ENCODE measurements around the gene EML5.
A peak's percentile ranks its signal among the peaks of the same experiment; 100 is the strongest.

EML5 gene

GRCh38 chr14:88669346-88669745, 123.4 kb downstream of the EML5 start:
- H3K4me3 ChIP-seq (ENCODE audit: control insufficient read depth in 1 of 7, extremely low read depth in 1 of 7, insufficient read depth in 4 of 7, low read depth in 2 of 7, low read length in 6 of 7): no peak overlapping the region
- ChIA-PET CTCF (interaction anchor here (0.9 to 3.2 kb wide), 9 partner anchors 8 to 725 kb away, joined by 3 to 22 read pairs (median 3); no protein-coding TSS in a partner anchor), POLR2A (no interaction called here)
- H3K4me1 ChIP-seq (ENCODE audit: control extremely low read depth in 1 of 4, control insufficient read depth in 4 of 4, insufficient read depth in 4 of 4, low read length in 3 of 4): no peaks in the 10 kb centered on the region
- peaks cover 0 to 1% (median 0%) of the 10 kb centered on the region in 5 experiments for H3K9me3 ChIP-seq (ENCODE audit: control extremely low read depth in 1 of 5, control insufficient read depth in 4 of 5, insufficient read depth in 2 of 5, low read depth in 1 of 5, low read length in 4 of 5)
- H3K27ac ChIP-seq (ENCODE audit: insufficient read depth in 1 of 2, low read depth in 1 of 2, low read length in 2 of 2, poor library complexity in 1 of 2, severe bottlenecking in 2 of 2): no peak overlapping the region
- WGBS (ENCODE audit: insufficient coverage): 95% methylated on average over 3 of the region's 4 CpGs
- no peaks in the 10 kb centered on the region for H3K27me3 ChIP-seq (replicated peaks in 2 of 5; ENCODE audit: control insufficient read depth in 4 of 5, insufficient read depth in 5 of 5, low read length in 4 of 5)
- H3K36me3 ChIP-seq (ENCODE audit: control insufficient read depth in 4 of 4, insufficient read depth in 4 of 4, low read length in 3 of 4): no peaks in the 10 kb centered on the region
- DNase-seq: no peak

- WGBS (ENCODE audit: insufficient coverage): 94% methylated on average over 2 of the region's 3 CpGs
- Histone ChIP-seq H3K9me3 (ENCODE audit: control extremely low read depth in 1 of 5, control insufficient read depth in 4 of 5, insufficient read depth in 2 of 5, low read depth in 1 of 5, low read length in 4 of 5) (peaks cover 0 to 1% (median 0%) of the 10 kb centered on the region in 5 experiments), H3K27me3 (replicated peaks in 2 of 5; ENCODE audit: control insufficient read depth in 4 of 5, insufficient read depth in 5 of 5, low read length in 4 of 5) (no peaks in the 10 kb centered on the region), H3K4me1 (ENCODE audit: control extremely low read depth in 1 of 4, control insufficient read depth in 4 of 4, insufficient read depth in 4 of 4, low read length in 3 of 4) (no peaks in the 10 kb centered on the region), H3K36me3 (ENCODE audit: control insufficient read depth in 4 of 4, insufficient read depth in 4 of 4, low read length in 3 of 4) (no peaks in the 10 kb centered on the region), H3K27ac (ENCODE audit: insufficient read depth in 1 of 2, low read depth in 1 of 2, low read length in 2 of 2, poor library complexity in 1 of 2, severe bottlenecking in 2 of 2) (no peak overlapping the region), H3K4me3 (ENCODE audit: control insufficient read depth in 1 of 7, extremely low read depth in 1 of 7, insufficient read depth in 4 of 7, low read depth in 2 of 7, low read length in 6 of 7) (no peak overlapping the region)
- DNase-seq: peak in 1 of 3 donors; percentile 1
- POLR2A ChIA-PET: no interaction called here
- CTCF ChIA-PET: interaction anchor here (0.9 to 3.2 kb wide), 12 partner anchors 9 to 724 kb away, joined by 3 to 22 read pairs (median 3); no protein-coding TSS in a partner anchor
Measured at GRCh38 chr14:88668448-88669116, 124.2 kb downstream of the EML5 start.

- Histone ChIP-seq H3K27ac (ENCODE audit: insufficient read depth in 1 of 2, low read depth in 1 of 2, low read length in 2 of 2, poor library complexity in 1 of 2, severe bottlenecking in 2 of 2) (no peak overlapping the region), H3K4me1 (ENCODE audit: control extremely low read depth in 1 of 4, control insufficient read depth in 4 of 4, insufficient read depth in 4 of 4, low read length in 3 of 4) (no peaks in the 10 kb centered on the region), H3K36me3 (ENCODE audit: control insufficient read depth in 4 of 4, insufficient read depth in 4 of 4, low read length in 3 of 4) (no peaks in the 10 kb centered on the region), H3K4me3 (ENCODE audit: control insufficient read depth in 1 of 7, extremely low read depth in 1 of 7, insufficient read depth in 4 of 7, low read depth in 2 of 7, low read length in 6 of 7) (no peak overlapping the region), H3K27me3 (replicated peaks in 2 of 5; ENCODE audit: control insufficient read depth in 4 of 5, insufficient read depth in 5 of 5, low read length in 4 of 5) (no peaks in the 10 kb centered on the region), H3K9me3 (ENCODE audit: control extremely low read depth in 1 of 5, control insufficient read depth in 4 of 5, insufficient read depth in 2 of 5, low read depth in 1 of 5, low read length in 4 of 5) (peaks cover 0 to 1% (median 0%) of the 10 kb centered on the region in 5 experiments)
- ChIA-PET POLR2A (no interaction called here), CTCF (interaction anchor here (0.6 to 3.2 kb wide), 16 partner anchors 9 to 723 kb away, joined by 3 to 22 read pairs (median 4); no protein-coding TSS in a partner anchor)
- peak; percentile 76 to 87 (median 82) for DNase-seq
- 60% methylated on average over 4 of the region's 4 CpGs for WGBS (ENCODE audit: insufficient coverage)
Measured at GRCh38 chr14:88667555-88668273, 125.0 kb downstream of the EML5 start.

- Histone ChIP-seq H3K27ac (ENCODE audit: insufficient read depth in 1 of 2, low read depth in 1 of 2, low read length in 2 of 2, poor library complexity in 1 of 2, severe bottlenecking in 2 of 2) (no peak overlapping the region), H3K9me3 (ENCODE audit: control extremely low read depth in 1 of 5, control insufficient read depth in 4 of 5, insufficient read depth in 2 of 5, low read depth in 1 of 5, low read length in 4 of 5) (no peaks in the 10 kb centered on the region), H3K27me3 (replicated peaks in 2 of 5; ENCODE audit: control insufficient read depth in 4 of 5, insufficient read depth in 5 of 5, low read length in 4 of 5) (no peaks in the 10 kb centered on the region), H3K36me3 (ENCODE audit: control insufficient read depth in 4 of 4, insufficient read depth in 4 of 4, low read length in 3 of 4) (no peaks in the 10 kb centered on the region), H3K4me1 (ENCODE audit: control extremely low read depth in 1 of 4, control insufficient read depth in 4 of 4, insufficient read depth in 4 of 4, low read length in 3 of 4) (no peaks in the 10 kb centered on the region), H3K4me3 (ENCODE audit: control insufficient read depth in 1 of 7, extremely low read depth in 1 of 7, insufficient read depth in 4 of 7, low read depth in 2 of 7, low read length in 6 of 7) (no peak overlapping the region)
- no peak for DNase-seq
- CTCF ChIA-PET: no interaction called here
- 100% methylated on average over 3 of the region's 5 CpGs for whole genome bisulfite sequencing (ENCODE audit: insufficient coverage)
- POLR2A ChIA-PET: no interaction called here
Measured at GRCh38 chr14:88660056-88660455, 132.7 kb downstream of the EML5 start.

GRCh38 chr14:88639221-88639620, 153.5 kb downstream of the EML5 start:
- WGBS (ENCODE audit: insufficient coverage): 100% methylated on average over 1 of the region's 1 CpG
- H3K9me3 ChIP-seq (ENCODE audit: control extremely low read depth in 1 of 5, control insufficient read depth in 4 of 5, insufficient read depth in 2 of 5, low read depth in 1 of 5, low read length in 4 of 5): peaks cover 0 to 2% (median 0%) of the 10 kb centered on the region in 5 experiments
- no peak for DNase-seq
- no peaks in the 10 kb centered on the region for H3K27me3 ChIP-seq (replicated peaks in 2 of 5; ENCODE audit: control insufficient read depth in 4 of 5, insufficient read depth in 5 of 5, low read length in 4 of 5)
- CTCF ChIA-PET: no interaction called here
- no peaks in the 10 kb centered on the region for H3K4me1 ChIP-seq (ENCODE audit: control extremely low read depth in 1 of 4, control insufficient read depth in 4 of 4, insufficient read depth in 4 of 4, low read length in 3 of 4)
- no peak overlapping the region for H3K27ac ChIP-seq (ENCODE audit: insufficient read depth in 1 of 2, low read depth in 1 of 2, low read length in 2 of 2, poor library complexity in 1 of 2, severe bottlenecking in 2 of 2)
- H3K4me3 ChIP-seq (ENCODE audit: control insufficient read depth in 1 of 7, extremely low read depth in 1 of 7, insufficient read depth in 4 of 7, low read depth in 2 of 7, low read length in 6 of 7): no peak overlapping the region
- POLR2A ChIA-PET: no interaction called here
- H3K36me3 ChIP-seq (ENCODE audit: control insufficient read depth in 4 of 4, insufficient read depth in 4 of 4, low read length in 3 of 4): no peaks in the 10 kb centered on the region

- no peaks in the 10 kb centered on the region for H3K36me3 ChIP-seq (ENCODE audit: control insufficient read depth in 4 of 4, insufficient read depth in 4 of 4, low read length in 3 of 4)
- no peaks in the 10 kb centered on the region for H3K27me3 ChIP-seq (replicated peaks in 2 of 5; ENCODE audit: control insufficient read depth in 4 of 5, insufficient read depth in 5 of 5, low read length in 4 of 5)
- no peak for DNase-seq
- ChIA-PET CTCF (no interaction called here), POLR2A (no interaction called here)
- no peaks in the 10 kb centered on the region for H3K4me1 ChIP-seq (ENCODE audit: control extremely low read depth in 1 of 4, control insufficient read depth in 4 of 4, insufficient read depth in 4 of 4, low read length in 3 of 4)
- 100% methylated on average over 1 of the region's 2 CpGs for WGBS (ENCODE audit: insufficient coverage)
- H3K9me3 ChIP-seq (ENCODE audit: control extremely low read depth in 1 of 5, control insufficient read depth in 4 of 5, insufficient read depth in 2 of 5, low read depth in 1 of 5, low read length in 4 of 5): no peaks in the 10 kb centered on the region
- H3K27ac ChIP-seq (ENCODE audit: insufficient read depth in 1 of 2, low read depth in 1 of 2, low read length in 2 of 2, poor library complexity in 1 of 2, severe bottlenecking in 2 of 2): no peak overlapping the region
- H3K4me3 ChIP-seq (ENCODE audit: control insufficient read depth in 1 of 7, extremely low read depth in 1 of 7, insufficient read depth in 4 of 7, low read depth in 2 of 7, low read length in 6 of 7): no peak overlapping the region
Measured at GRCh38 chr14:88632512-88632911, 160.2 kb downstream of the EML5 start.

GRCh38 chr14:88631091-88631490, 161.7 kb downstream of the EML5 start:
- POLR2A ChIA-PET: no interaction called here
- no peak overlapping the region for H3K27ac ChIP-seq (ENCODE audit: insufficient read depth in 1 of 2, low read depth in 1 of 2, low read length in 2 of 2, poor library complexity in 1 of 2, severe bottlenecking in 2 of 2)
- no peak for DNase-seq
- 75% methylated on average over 2 of the region's 3 CpGs for WGBS (ENCODE audit: insufficient coverage)
- CTCF ChIA-PET: no interaction called here
- no peaks in the 10 kb centered on the region for H3K4me1 ChIP-seq (ENCODE audit: control extremely low read depth in 1 of 4, control insufficient read depth in 4 of 4, insufficient read depth in 4 of 4, low read length in 3 of 4)
- no peaks in the 10 kb centered on the region for H3K36me3 ChIP-seq (ENCODE audit: control insufficient read depth in 4 of 4, insufficient read depth in 4 of 4, low read length in 3 of 4)
- no peaks in the 10 kb centered on the region for H3K9me3 ChIP-seq (ENCODE audit: control extremely low read depth in 1 of 5, control insufficient read depth in 4 of 5, insufficient read depth in 2 of 5, low read depth in 1 of 5, low read length in 4 of 5)
- H3K4me3 ChIP-seq (ENCODE audit: control insufficient read depth in 1 of 7, extremely low read depth in 1 of 7, insufficient read depth in 4 of 7, low read depth in 2 of 7, low read length in 6 of 7): no peak overlapping the region
- H3K27me3 ChIP-seq (replicated peaks in 2 of 5; ENCODE audit: control insufficient read depth in 4 of 5, insufficient read depth in 5 of 5, low read length in 4 of 5): no peaks in the 10 kb centered on the region
